GM10847 (cell line): Measurements from ENCODE around the gene SNU13.

Experiments used
- POLR2A ChIP-seq: IDR thresholded peaks from 2 replicates; pipeline ENCODE4 v1.6.1; 2011; ENCODE audit not compliant: insufficient read length; ENCODE audit errors: extremely low read depth

The SNU13 gene

GRCh38 chr22:41688365-41689211, at the start of gene SNU13:
TSS of gene SNU13 (minus strand) at chr22:41688867. CDS start at chr22:41688796, 71 bp downstream.
- peak; percentile 90 for TF ChIP-seq POLR2A

- no peak for TF ChIP-seq POLR2A
Observed at GRCh38 chr22:41732096-41732772, 43.6 kb upstream of the SNU13 start.

- TF ChIP-seq POLR2A = no peak
Observed at GRCh38 chr22:41731609-41732008, 42.9 kb upstream of the SNU13 start.

GRCh38 chr22:41725510-41726110, 36.9 kb upstream of the SNU13 start:
- TF ChIP-seq POLR2A = no peak

- TF ChIP-seq POLR2A = no peak
Observed at GRCh38 chr22:41722496-41722895, 33.8 kb upstream of the SNU13 start.

- no peak for TF ChIP-seq POLR2A
Observed at GRCh38 chr22:41713004-41713403, 24.3 kb upstream of the SNU13 start.

- TF ChIP-seq POLR2A = no peak
Observed at GRCh38 chr22:41709341-41709740, 20.7 kb upstream of the SNU13 start.

GRCh38 chr22:41702763-41703162, 14.1 kb upstream of the SNU13 start:
- TF ChIP-seq POLR2A = no peak

GRCh38 chr22:41700108-41700364, 11.4 kb upstream of the SNU13 start:
- TF ChIP-seq POLR2A = no peak

GRCh38 chr22:41699264-41700107, 10.8 kb upstream of the SNU13 start, which contains the start of gene MEI1:
TSS of gene MEI1 (plus strand) at chr22:41699503. CDS start at chr22:41699539, 36 bp downstream.
- TF ChIP-seq POLR2A = no peak

- TF ChIP-seq POLR2A = no peak
Observed at GRCh38 chr22:41697126-41697775, 8.6 kb upstream of the SNU13 start.

GRCh38 chr22:41696703-41697102, 8.0 kb upstream of the SNU13 start:
- no peak for TF ChIP-seq POLR2A

- no peak for TF ChIP-seq POLR2A
Observed at GRCh38 chr22:41695211-41695610, 6.5 kb upstream of the SNU13 start.

- TF ChIP-seq POLR2A = no peak
Observed at GRCh38 chr22:41690476-41690875, 1.8 kb upstream of the SNU13 start.

- TF ChIP-seq POLR2A = no peak
Observed at GRCh38 chr22:41687901-41688364, 734 bp downstream of the SNU13 start.
